ENCODE data around the gene NMUR1. TPM values are rescaled to one million over a fixed set of nuclear protein-coding genes. Genes with fewer than 3 reads are reported as not detected.
"Not testable (repeated sequence)": the region's sequence is repeated elsewhere in the genome, so short reads cannot be mapped to it uniquely, and the experiment has no call there.

Gene NMUR1
- total and polyA plus RNA-seq, 8 donors, result 0.38 to 2.1 (median 0.89) TPM

DNA sequence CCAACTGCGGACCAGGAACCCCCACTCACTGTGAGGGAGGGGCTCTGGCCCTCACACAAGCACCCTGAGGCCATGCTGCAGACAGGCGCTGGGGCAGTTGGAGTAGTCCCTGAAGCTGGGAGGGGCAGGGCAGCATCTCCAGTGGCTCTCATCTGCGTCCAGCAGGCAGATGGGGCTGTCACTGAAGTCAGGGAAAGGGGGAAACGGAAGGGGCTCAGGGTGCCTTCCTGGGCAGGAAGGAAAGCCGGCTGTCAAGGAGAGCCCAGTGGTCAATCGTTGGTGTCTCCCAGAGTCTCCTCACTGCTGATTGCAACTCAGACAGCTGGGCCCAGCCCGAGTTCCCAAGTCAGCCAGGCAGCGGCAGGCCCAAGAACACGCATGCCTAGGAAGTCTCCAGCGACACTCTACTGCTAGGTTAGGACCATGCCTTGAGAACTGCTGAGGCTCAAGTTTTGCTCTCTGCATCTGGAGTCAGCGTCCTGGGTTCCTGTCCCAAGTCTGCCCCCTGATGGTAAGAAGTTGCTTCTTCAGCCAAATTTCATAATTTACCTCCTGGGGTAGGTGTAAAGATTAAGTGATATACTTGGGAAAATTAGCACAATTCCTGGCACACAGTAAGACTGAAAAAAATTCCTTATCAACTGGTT lies 27.4 kb upstream of the NMUR1 start:
- Histone ChIP-seq H3K27ac (no peak overlapping the region), H3K27me3 (no peaks in the 10 kb centered on the region), H3K4me1 (no peaks in the 10 kb centered on the region), H3K4me3 (no peak overlapping the region), H3K36me3 (no peaks in the 10 kb centered on the region), H3K9me3 (no peaks in the 10 kb centered on the region)
- FAIRE-seq (peak; percentile 71), ATAC-seq (peak; percentile 90 to 97 (median 95)), DNase-seq (peak in 5 of 6 donors; percentile 47 to 63 (median 53))
- WGBS, 2 donors, result 38 to 42% methylated on average over 11 of the region's 11 CpGs
- TF ChIP-seq CTCF (IDR thresholded peaks at IDR 0.05), result peak; percentile 34 to 52 (median 50)
- intact Hi-C loops (cut with DNase I), result loop anchor here in 2 of 3 donors (5.0 kb wide), 1 partner anchor 75 kb away; no protein-coding TSS in a partner anchor

GRCh38 chr2:231556981-231557380 lies 26.7 kb upstream of the NMUR1 start:
- DNase-seq (no peak), ATAC-seq (no peak), FAIRE-seq (no peak)
- Histone ChIP-seq H3K9me3 (no peaks in the 10 kb centered on the region), H3K36me3 (no peaks in the 10 kb centered on the region), H3K4me1 (no peaks in the 10 kb centered on the region), H3K27me3 (no peaks in the 10 kb centered on the region), H3K4me3 (no peak overlapping the region), H3K27ac (no peak overlapping the region)
- intact Hi-C loops (cut with DNase I), result loop anchor here in 2 of 3 donors (5.0 kb wide), 1 partner anchor 75 kb away; no protein-coding TSS in a partner anchor
- 73 to 84% methylated on average over 7 of the region's 7 CpGs for WGBS, 2 donors
- no peak for TF ChIP-seq CTCF (IDR thresholded peaks at IDR 0.05)

GRCh38 chr2:231556496-231556895 lies 26.3 kb upstream of the NMUR1 start:
- H3K4me1 ChIP-seq, H3K9me3 ChIP-seq, H3K27ac ChIP-seq, H3K4me3 ChIP-seq, ATAC-seq, DNase-seq, H3K27me3 ChIP-seq, FAIRE-seq, H3K36me3 ChIP-seq: not testable (repeated sequence)
- WGBS, 2 donors, result 92 to 95% methylated on average over 8 of the region's 8 CpGs
- intact Hi-C loops (cut with DNase I), result loop anchor here in 2 of 3 donors (5.0 kb wide), 1 partner anchor 74 kb away; no protein-coding TSS in a partner anchor

GRCh38 chr2:231554748-231555545 lies 24.7 kb upstream of the NMUR1 start:
- peak in 1 of 6 donors; percentile 34 for DNase-seq
- Histone ChIP-seq H3K9me3 (no peaks in the 10 kb centered on the region), H3K4me3 (no peak overlapping the region), H3K27me3 (no peaks in the 10 kb centered on the region), H3K36me3 (no peaks in the 10 kb centered on the region), H3K4me1 (no peaks in the 10 kb centered on the region), H3K27ac (no peak overlapping the region)
- intact Hi-C loops (cut with DNase I), result loop anchor here in 2 of 3 donors (5.0 kb wide), 1 partner anchor 73 kb away; no protein-coding TSS in a partner anchor
- peak in 3 of 4 donors; percentile 23 to 61 (median 39) for ATAC-seq
- no peak for FAIRE-seq
- no peak for TF ChIP-seq CTCF (IDR thresholded peaks at IDR 0.05)
- 74% methylated on average over 14 of the region's 14 CpGs for WGBS, 2 donors

GRCh38 chr2:231554327-231554726 lies 24.1 kb upstream of the NMUR1 start:
- FAIRE-seq (no peak), DNase-seq (no peak), ATAC-seq (no peak)
- H3K36me3 ChIP-seq, result no peaks in the 10 kb centered on the region
- no peaks in the 10 kb centered on the region for H3K9me3 ChIP-seq
- no peak overlapping the region for H3K4me3 ChIP-seq
- intact Hi-C loops (cut with DNase I), result no loop called here
- no peaks in the 10 kb centered on the region for H3K27me3 ChIP-seq
- no peak overlapping the region for H3K27ac ChIP-seq
- no peak for TF ChIP-seq CTCF (IDR thresholded peaks at IDR 0.05)
- 70 to 75% methylated on average over 8 of the region's 8 CpGs for WGBS, 2 donors
- H3K4me1 ChIP-seq, result no peaks in the 10 kb centered on the region
